GM12891 (cell line): Measurements from ENCODE around the gene SMURF2.

Experiments
- PAX5 ChIP-seq: IDR thresholded peaks from 2 replicates; pipeline ENCODE4 v1.6.1; 2011; ENCODE audit warnings: low read length, moderate library complexity, mild to moderate bottlenecking; ENCODE audit not compliant: insufficient read depth, severe bottlenecking
- POLR2A ChIP-seq: IDR thresholded peaks from 2 replicates; pipeline ENCODE4 v1.6.1; 2011; ENCODE audit warnings: low read depth, low read length, control low read depth
- POLR2AphosphoS5 ChIP-seq: IDR thresholded peaks from 2 replicates; pipeline ENCODE4 v1.6.1; 2011; ENCODE audit warnings: low read depth, low read length, control low read depth
- POU2F2 ChIP-seq: IDR thresholded peaks from 2 replicates; pipeline ENCODE4 v1.6.1; 2011; ENCODE audit warnings: low read depth, mild to moderate bottlenecking, control low read depth, low read length, moderate library complexity
- SPI1 ChIP-seq: IDR thresholded peaks from 2 replicates; pipeline ENCODE4 v1.6.1; 2011; ENCODE audit warnings: low read depth, low read length, control low read depth
- TAF1 ChIP-seq: IDR thresholded peaks from 2 replicates; pipeline ENCODE4 v1.6.1; 2011; ENCODE audit warnings: low read depth, low read length, control low read depth

- TF ChIP-seq POLR2AphosphoS5 (no peak), TAF1 (no peak), POLR2A (no peak), POU2F2 (no peak), SPI1 (no peak), PAX5 (no peak)
Measured at GRCh38 chr17:64534187-64534586, 127.9 kb downstream of the SMURF2 start.
